ENCODE data around the gene KRTAP9-8.
"Not testable (repeated sequence)": the region's sequence is repeated elsewhere in the genome, so short reads cannot be mapped to it uniquely, and the experiment has no call there.

The KRTAP9-8 gene

GRCh38 chr17:41237949-41238437, at the start of gene KRTAP9-8:
Gene KRTAP9-8 (plus strand): TSS chr17:41237999. CDS start chr17:41238052, 53 bp downstream.
- not testable (repeated sequence) for H3K4me1 ChIP-seq (ENCODE audit: insufficient read depth, low read length); H3K9me3 ChIP-seq (ENCODE audit: low read length); H2AFZ ChIP-seq (ENCODE audit: low read depth, low read length); H3K36me3 ChIP-seq (ENCODE audit: insufficient read depth, low read length); H3K4me3 ChIP-seq (ENCODE audit: low read length); H3K27me3 ChIP-seq (ENCODE audit: insufficient read depth, low read length)

GRCh38 chr17:41189837-41190318, 47.9 kb upstream of the KRTAP9-8 start, which contains the start of gene KRTAP9-1:
Gene KRTAP9-1 (plus strand): TSS chr17:41189887. CDS start chr17:41189887, 0 bp downstream.
- H3K27me3 ChIP-seq (ENCODE audit: insufficient read depth, low read length); H3K4me1 ChIP-seq (ENCODE audit: insufficient read depth, low read length); H3K36me3 ChIP-seq (ENCODE audit: insufficient read depth, low read length); H2AFZ ChIP-seq (ENCODE audit: low read depth, low read length); H3K9me3 ChIP-seq (ENCODE audit: low read length); H3K4me3 ChIP-seq (ENCODE audit: low read length): not testable (repeated sequence)

GRCh38 chr17:41190328-41190727, 47.5 kb upstream of the KRTAP9-8 start:
- no peaks in the 10 kb centered on the region for H3K36me3 ChIP-seq (ENCODE audit: insufficient read depth, low read length)
- H2AFZ ChIP-seq (ENCODE audit: low read depth, low read length), result no peak overlapping the region
- H3K4me1 ChIP-seq (ENCODE audit: insufficient read depth, low read length), result no peaks in the 10 kb centered on the region
- H3K27me3 ChIP-seq (ENCODE audit: insufficient read depth, low read length), result no peaks in the 10 kb centered on the region
- H3K4me3 ChIP-seq (ENCODE audit: low read length), result no peak overlapping the region
- no peaks in the 10 kb centered on the region for H3K9me3 ChIP-seq (ENCODE audit: low read length)

GRCh38 chr17:41196068-41196467, 41.7 kb upstream of the KRTAP9-8 start:
- Histone ChIP-seq H3K36me3 (ENCODE audit: insufficient read depth, low read length) (no peaks in the 10 kb centered on the region), H3K4me3 (ENCODE audit: low read length) (no peak overlapping the region), H3K4me1 (ENCODE audit: insufficient read depth, low read length) (no peaks in the 10 kb centered on the region), H3K9me3 (ENCODE audit: low read length) (no peaks in the 10 kb centered on the region), H3K27me3 (ENCODE audit: insufficient read depth, low read length) (no peaks in the 10 kb centered on the region), H2AFZ (ENCODE audit: low read depth, low read length) (no peak overlapping the region)

GRCh38 chr17:41199421-41200078, 38.2 kb upstream of the KRTAP9-8 start:
- Histone ChIP-seq H3K27me3 (ENCODE audit: insufficient read depth, low read length) (no peaks in the 10 kb centered on the region), H2AFZ (ENCODE audit: low read depth, low read length) (no peak overlapping the region), H3K4me3 (ENCODE audit: low read length) (no peak overlapping the region), H3K36me3 (ENCODE audit: insufficient read depth, low read length) (no peaks in the 10 kb centered on the region), H3K9me3 (ENCODE audit: low read length) (no peaks in the 10 kb centered on the region), H3K4me1 (ENCODE audit: insufficient read depth, low read length) (no peaks in the 10 kb centered on the region)

- H3K4me3 ChIP-seq (ENCODE audit: low read length), result no peak overlapping the region
- no peaks in the 10 kb centered on the region for H3K9me3 ChIP-seq (ENCODE audit: low read length)
- no peak overlapping the region for H2AFZ ChIP-seq (ENCODE audit: low read depth, low read length)
- H3K27me3 ChIP-seq (ENCODE audit: insufficient read depth, low read length), result no peaks in the 10 kb centered on the region
- H3K36me3 ChIP-seq (ENCODE audit: insufficient read depth, low read length), result no peaks in the 10 kb centered on the region
- no peaks in the 10 kb centered on the region for H3K4me1 ChIP-seq (ENCODE audit: insufficient read depth, low read length)
Measured at GRCh38 chr17:41211845-41212466, 25.8 kb upstream of the KRTAP9-8 start.

GRCh38 chr17:41212524-41213169, 25.2 kb upstream of the KRTAP9-8 start:
- Histone ChIP-seq H2AFZ (ENCODE audit: low read depth, low read length) (no peak overlapping the region), H3K27me3 (ENCODE audit: insufficient read depth, low read length) (no peaks in the 10 kb centered on the region), H3K4me3 (ENCODE audit: low read length) (no peak overlapping the region), H3K4me1 (ENCODE audit: insufficient read depth, low read length) (no peaks in the 10 kb centered on the region), H3K9me3 (ENCODE audit: low read length) (no peaks in the 10 kb centered on the region), H3K36me3 (ENCODE audit: insufficient read depth, low read length) (no peaks in the 10 kb centered on the region)

- no peaks in the 10 kb centered on the region for H3K27me3 ChIP-seq (ENCODE audit: insufficient read depth, low read length)
- H3K36me3 ChIP-seq (ENCODE audit: insufficient read depth, low read length), result no peaks in the 10 kb centered on the region
- H3K4me1 ChIP-seq (ENCODE audit: insufficient read depth, low read length), result no peaks in the 10 kb centered on the region
- H3K9me3 ChIP-seq (ENCODE audit: low read length), result no peaks in the 10 kb centered on the region
- no peak overlapping the region for H3K4me3 ChIP-seq (ENCODE audit: low read length)
- no peak overlapping the region for H2AFZ ChIP-seq (ENCODE audit: low read depth, low read length)
Measured at GRCh38 chr17:41215681-41216080, 22.1 kb upstream of the KRTAP9-8 start.

GRCh38 chr17:41223821-41224220, 14.0 kb upstream of the KRTAP9-8 start:
- H3K4me3 ChIP-seq (ENCODE audit: low read length), result no peak overlapping the region

GRCh38 chr17:41226051-41226450, 11.7 kb upstream of the KRTAP9-8 start:
- H3K4me1 ChIP-seq (ENCODE audit: insufficient read depth, low read length), result no peaks in the 10 kb centered on the region
- no peaks in the 10 kb centered on the region for H3K36me3 ChIP-seq (ENCODE audit: insufficient read depth, low read length)
- H3K9me3 ChIP-seq (ENCODE audit: low read length), result no peaks in the 10 kb centered on the region
- H2AFZ ChIP-seq (ENCODE audit: low read depth, low read length), result no peak overlapping the region
- H3K27me3 ChIP-seq (ENCODE audit: insufficient read depth, low read length), result no peaks in the 10 kb centered on the region
- no peak overlapping the region for H3K4me3 ChIP-seq (ENCODE audit: low read length)

More at GRCh38 chr17:41223821-41224220, 14.0 kb upstream of the KRTAP9-8 start:
- Histone ChIP-seq H3K36me3 (ENCODE audit: insufficient read depth, low read length) (no peaks in the 10 kb centered on the region), H3K4me1 (ENCODE audit: insufficient read depth, low read length) (no peaks in the 10 kb centered on the region), H3K27me3 (ENCODE audit: insufficient read depth, low read length) (no peaks in the 10 kb centered on the region), H2AFZ (ENCODE audit: low read depth, low read length) (no peak overlapping the region), H3K9me3 (ENCODE audit: low read length) (no peaks in the 10 kb centered on the region)

GRCh38 chr17:41226598-41227095, 11.2 kb upstream of the KRTAP9-8 start, which contains the start of gene KRTAP9-2:
Gene KRTAP9-2 (plus strand): TSS chr17:41226648. CDS start chr17:41226655, 7 bp downstream.
- H3K36me3 ChIP-seq (ENCODE audit: insufficient read depth, low read length); H3K4me3 ChIP-seq (ENCODE audit: low read length); H2AFZ ChIP-seq (ENCODE audit: low read depth, low read length); H3K4me1 ChIP-seq (ENCODE audit: insufficient read depth, low read length); H3K9me3 ChIP-seq (ENCODE audit: low read length); H3K27me3 ChIP-seq (ENCODE audit: insufficient read depth, low read length): not testable (repeated sequence)

GRCh38 chr17:41230094-41230493, 7.7 kb upstream of the KRTAP9-8 start:
- Histone ChIP-seq H3K9me3 (ENCODE audit: low read length) (no peaks in the 10 kb centered on the region), H3K4me1 (ENCODE audit: insufficient read depth, low read length) (peaks cover 2% of the 10 kb centered on the region), H2AFZ (ENCODE audit: low read depth, low read length) (no peak overlapping the region), H3K4me3 (ENCODE audit: low read length) (no peak overlapping the region), H3K27me3 (ENCODE audit: insufficient read depth, low read length) (peaks cover 4% of the 10 kb centered on the region), H3K36me3 (ENCODE audit: insufficient read depth, low read length) (no peaks in the 10 kb centered on the region)

- peaks cover 4% of the 10 kb centered on the region for H3K27me3 ChIP-seq (ENCODE audit: insufficient read depth, low read length)
- H3K4me3 ChIP-seq (ENCODE audit: low read length), result no peak overlapping the region
- H3K4me1 ChIP-seq (ENCODE audit: insufficient read depth, low read length), result peaks cover 2% of the 10 kb centered on the region
- no peak overlapping the region for H2AFZ ChIP-seq (ENCODE audit: low read depth, low read length)
- H3K36me3 ChIP-seq (ENCODE audit: insufficient read depth, low read length), result no peaks in the 10 kb centered on the region
- H3K9me3 ChIP-seq (ENCODE audit: low read length), result no peaks in the 10 kb centered on the region
Measured at GRCh38 chr17:41231731-41232130, 6.1 kb upstream of the KRTAP9-8 start.
